ENCODE measurements around the gene SLC43A2. TPM values are rescaled to one million over a fixed set of nuclear protein-coding genes. Genes with fewer than 3 reads are reported as not detected.

SLC43A2 gene
- total and polyA plus RNA-seq, 2 of the 13 experiments (the other 11 are each of a cell fraction or from before 2014, with no cell fraction given) = 7.3 to 20.0 TPM

DNA sequence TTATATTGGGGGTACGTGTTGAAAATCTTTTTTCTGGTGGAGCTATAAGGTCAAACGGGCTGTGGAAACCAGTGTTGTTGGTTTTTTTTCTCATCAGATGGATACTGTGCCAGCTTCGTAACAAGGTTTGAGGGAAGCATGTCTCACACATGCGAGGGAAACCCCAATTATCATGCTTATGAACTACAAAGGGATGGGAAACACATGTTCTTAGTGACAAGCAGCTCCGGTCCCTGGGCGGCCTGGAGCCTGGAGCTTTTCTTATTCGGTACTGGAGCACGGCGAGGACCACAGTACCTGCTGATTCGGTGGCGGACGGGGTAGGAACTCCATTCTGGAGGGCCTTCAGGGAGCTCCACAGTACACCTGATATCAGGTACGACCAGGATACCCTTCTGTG, 12.5 kb downstream of the SLC43A2 start (continued):
- TF ChIP-seq, protein P1, sequence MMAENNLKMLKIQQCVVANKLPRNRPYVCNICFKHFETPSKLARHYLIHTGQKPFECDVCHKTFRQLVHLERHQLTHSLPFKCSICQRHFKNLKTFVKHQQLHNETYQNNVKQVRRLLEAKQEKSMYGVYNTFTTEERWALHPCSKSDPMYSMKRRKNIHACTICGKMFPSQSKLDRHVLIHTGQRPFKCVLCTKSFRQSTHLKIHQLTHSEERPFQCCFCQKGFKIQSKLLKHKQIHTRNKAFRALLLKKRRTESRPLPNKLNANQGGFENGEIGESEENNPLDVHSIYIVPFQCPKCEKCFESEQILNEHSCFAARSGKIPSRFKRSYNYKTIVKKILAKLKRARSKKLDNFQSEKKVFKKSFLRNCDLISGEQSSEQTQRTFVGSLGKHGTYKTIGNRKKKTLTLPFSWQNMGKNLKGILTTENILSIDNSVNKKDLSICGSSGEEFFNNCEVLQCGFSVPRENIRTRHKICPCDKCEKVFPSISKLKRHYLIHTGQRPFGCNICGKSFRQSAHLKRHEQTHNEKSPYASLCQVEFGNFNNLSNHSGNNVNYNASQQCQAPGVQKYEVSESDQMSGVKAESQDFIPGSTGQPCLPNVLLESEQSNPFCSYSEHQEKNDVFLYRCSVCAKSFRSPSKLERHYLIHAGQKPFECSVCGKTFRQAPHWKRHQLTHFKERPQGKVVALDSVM (CRISPR knock-in tag; IDR thresholded peaks at IDR 0.05) = no peak
- no peak for TF ChIP-seq STAG1 (CRISPR knock-in tag; IDR thresholded peaks at IDR 0.05)
- no peak for TF ChIP-seq HMG20B (CRISPR knock-in tag; conservative IDR thresholded peaks at IDR 0.05)

DNA sequence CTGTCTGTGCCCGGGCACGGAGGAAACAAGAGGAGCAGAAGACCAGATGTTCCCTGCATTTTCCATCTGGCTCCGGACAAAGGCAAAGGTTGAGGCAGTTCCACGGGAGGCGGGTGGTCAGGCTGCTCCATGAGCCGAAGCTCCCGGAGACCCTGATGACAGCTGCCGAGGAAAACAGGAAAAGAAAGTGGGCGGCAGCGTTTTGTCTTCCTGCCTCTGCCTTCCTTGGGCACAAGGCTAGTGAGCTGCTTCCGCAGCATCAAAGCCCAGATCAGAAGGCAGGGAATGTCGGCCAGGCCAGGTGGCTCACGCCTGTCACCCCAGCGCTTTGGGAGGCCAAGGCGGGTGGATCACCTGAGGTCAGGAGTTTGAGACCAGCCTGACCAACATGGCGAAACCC, 16.2 kb downstream of the SLC43A2 start:
- no peak overlapping the region for H2AFZ ChIP-seq (ENCODE audit: low read length)
- ATAC-seq (no peak), FAIRE-seq (no peak)

More for the DNA sequence above, 16.2 kb downstream of the SLC43A2 start:
- ChIA-PET POLR2A (interaction anchor here (1.2 kb wide), 1 partner anchor 15 kb away, joined by 3 read pairs; no protein-coding TSS in a partner anchor), CTCF (ENCODE audit: low intra/inter-chr PET ratio, low total read pairs) (no interaction called here)
- Histone ChIP-seq H3K4me3 (replicated peaks in 1 of 3; ENCODE audit: insufficient read depth in 1 of 3, low read depth in 2 of 3, low read length in 3 of 3) (no peak overlapping the region), H3K27ac (ENCODE audit: extremely low read length, insufficient read depth, low read length) (no peak overlapping the region), H3K4me1 (ENCODE audit: insufficient read depth, low read length) (peaks cover 23% of the 10 kb centered on the region), H3K9me3 (ENCODE audit: low read length) (no peaks in the 10 kb centered on the region), H3K79me2 (ENCODE audit: insufficient read depth, low read length) (no peaks in the 10 kb centered on the region), H3K27me3 (ENCODE audit: control insufficient read depth in 1 of 2, insufficient read depth in 2 of 2, low read length in 2 of 2) (no peaks in the 10 kb centered on the region), H4K20me1 (ENCODE audit: insufficient read depth, low read length) (no peaks in the 10 kb centered on the region), H3K9ac (ENCODE audit: insufficient read depth, low read depth, low read length) (no peak overlapping the region), H3K4me2 (ENCODE audit: low read depth, low read length) (no peak overlapping the region), H3K36me3 (replicated peaks in 1 of 2; ENCODE audit: control insufficient read depth in 1 of 2, insufficient read depth in 2 of 2, low read length in 2 of 2) (peaks cover 0 to 1% of the 10 kb centered on the region in 2 experiments; a peak in 2 of 5 replicates)
- 98% methylated on average over 13 of the region's 16 CpGs for WGBS (ENCODE audit: low lambda C conversion rate)
- in situ Hi-C loops (cut with HindIII; ENCODE audit: extremely low pct_ligation_motif_present, low pct_unique_long_range_greater_than_20kb) = no loop called here
- intact Hi-C loops (cut with micrococcal nuclease; ENCODE audit: unreplicated experiment) = loop anchor here (5.0 kb wide), 1 partner anchor 460 kb away; no protein-coding TSS in a partner anchor
- TF ChIP-seq, protein P2, sequence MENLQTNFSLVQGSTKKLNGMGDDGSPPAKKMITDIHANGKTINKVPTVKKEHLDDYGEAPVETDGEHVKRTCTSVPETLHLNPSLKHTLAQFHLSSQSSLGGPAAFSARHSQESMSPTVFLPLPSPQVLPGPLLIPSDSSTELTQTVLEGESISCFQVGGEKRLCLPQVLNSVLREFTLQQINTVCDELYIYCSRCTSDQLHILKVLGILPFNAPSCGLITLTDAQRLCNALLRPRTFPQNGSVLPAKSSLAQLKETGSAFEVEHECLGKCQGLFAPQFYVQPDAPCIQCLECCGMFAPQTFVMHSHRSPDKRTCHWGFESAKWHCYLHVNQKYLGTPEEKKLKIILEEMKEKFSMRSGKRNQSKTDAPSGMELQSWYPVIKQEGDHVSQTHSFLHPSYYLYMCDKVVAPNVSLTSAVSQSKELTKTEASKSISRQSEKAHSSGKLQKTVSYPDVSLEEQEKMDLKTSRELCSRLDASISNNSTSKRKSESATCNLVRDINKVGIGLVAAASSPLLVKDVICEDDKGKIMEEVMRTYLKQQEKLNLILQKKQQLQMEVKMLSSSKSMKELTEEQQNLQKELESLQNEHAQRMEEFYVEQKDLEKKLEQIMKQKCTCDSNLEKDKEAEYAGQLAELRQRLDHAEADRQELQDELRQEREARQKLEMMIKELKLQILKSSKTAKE (CRISPR knock-in tag; IDR thresholded peaks at IDR 0.05; ENCODE audit: borderline replicate concordance) = no peak
- TF ChIP-seq ZNF605 (CRISPR knock-in tag; IDR thresholded peaks at IDR 0.05) = no peak
- TF ChIP-seq, protein P3, sequence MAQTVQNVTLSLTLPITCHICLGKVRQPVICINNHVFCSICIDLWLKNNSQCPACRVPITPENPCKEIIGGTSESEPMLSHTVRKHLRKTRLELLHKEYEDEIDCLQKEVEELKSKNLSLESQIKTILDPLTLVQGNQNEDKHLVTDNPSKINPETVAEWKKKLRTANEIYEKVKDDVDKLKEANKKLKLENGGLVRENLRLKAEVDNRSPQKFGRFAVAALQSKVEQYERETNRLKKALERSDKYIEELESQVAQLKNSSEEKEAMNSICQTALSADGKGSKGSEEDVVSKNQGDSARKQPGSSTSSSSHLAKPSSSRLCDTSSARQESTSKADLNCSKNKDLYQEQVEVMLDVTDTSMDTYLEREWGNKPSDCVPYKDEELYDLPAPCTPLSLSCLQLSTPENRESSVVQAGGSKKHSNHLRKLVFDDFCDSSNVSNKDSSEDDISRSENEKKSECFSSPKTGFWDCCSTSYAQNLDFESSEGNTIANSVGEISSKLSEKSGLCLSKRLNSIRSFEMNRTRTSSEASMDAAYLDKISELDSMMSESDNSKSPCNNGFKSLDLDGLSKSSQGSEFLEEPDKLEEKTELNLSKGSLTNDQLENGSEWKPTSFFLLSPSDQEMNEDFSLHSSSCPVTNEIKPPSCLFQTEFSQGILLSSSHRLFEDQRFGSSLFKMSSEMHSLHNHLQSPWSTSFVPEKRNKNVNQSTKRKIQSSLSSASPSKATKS (CRISPR knock-in tag; IDR thresholded peaks at IDR 0.05) = no peak
- TF ChIP-seq, protein P4, sequence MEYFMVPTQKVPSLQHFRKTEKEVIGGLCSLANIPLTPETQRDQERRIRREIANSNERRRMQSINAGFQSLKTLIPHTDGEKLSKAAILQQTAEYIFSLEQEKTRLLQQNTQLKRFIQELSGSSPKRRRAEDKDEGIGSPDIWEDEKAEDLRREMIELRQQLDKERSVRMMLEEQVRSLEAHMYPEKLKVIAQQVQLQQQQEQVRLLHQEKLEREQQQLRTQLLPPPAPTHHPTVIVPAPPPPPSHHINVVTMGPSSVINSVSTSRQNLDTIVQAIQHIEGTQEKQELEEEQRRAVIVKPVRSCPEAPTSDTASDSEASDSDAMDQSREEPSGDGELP (IDR thresholded peaks at IDR 0.05; ENCODE audit: borderline replicate concordance, low read depth) = no peak
- TF ChIP-seq ZNF251 (CRISPR knock-in tag; IDR thresholded peaks at IDR 0.05) = no peak
- BruUV-seq (replicated peaks) = no TSS peak
- DNase-seq (ENCODE audit: low spot score) = no peak

Data from HepG2 (cell line).